Stimulated activated memory B cell treated with anti-CD40 and anti-IgM and Interleukin-4, amounts not matched to agents 10 μg/mL and 1 μg/mL and 100 μg/mL, for 72 hours (primary cell): ENCODE data around the gene CELF1.

Experiments used
- ATAC-seq: fragments of 150-1000 bp; cut with Tn5 transposase; 2 replicates; pipeline ENCODE4 v1.10.0; 2021
- H3K27ac Mint-ChIP-seq: one replicate; pipeline ENCODE4 v1.8.0; 2022; ENCODE audit warnings: mild to moderate bottlenecking, mixed read lengths
- H3K27me3 Mint-ChIP-seq: one replicate; pipeline ENCODE4 v1.8.0; 2022; ENCODE audit warnings: mixed read lengths
- H3K36me3 Mint-ChIP-seq: one replicate; pipeline ENCODE4 v1.8.0; 2022; ENCODE audit warnings: mixed read lengths
- H3K4me1 Mint-ChIP-seq: one replicate; pipeline ENCODE4 v1.8.0; 2022; ENCODE audit warnings: mixed read lengths
- H3K4me3 Mint-ChIP-seq: one replicate; pipeline ENCODE4 v1.8.0; 2022; ENCODE audit warnings: mild to moderate bottlenecking, moderate library complexity, mixed read lengths
- H3K9me3 Mint-ChIP-seq: one replicate; pipeline ENCODE4 v1.8.0; 2022; ENCODE audit warnings: mixed read lengths

CELF1 gene

GRCh38 chr11:47552566-47553405 lies at the start of gene CELF1:
TSS of gene CELF1 (minus strand) at chr11:47553132. CDS start at chr11:47499523, 53,609 bp downstream.
- H3K4me3 Mint-ChIP-seq: peak within 1 kb of the TSS; percentile 99
- no peaks in the 10 kb centered on the region for H3K9me3 Mint-ChIP-seq
- peaks cover 22% of the 10 kb centered on the region for H3K36me3 Mint-ChIP-seq
- peak; percentile 98 for ATAC-seq
- H3K27me3 Mint-ChIP-seq: no peaks in the 10 kb centered on the region
- peak within 1 kb of the TSS; percentile 100 for H3K27ac Mint-ChIP-seq
- H3K4me1 Mint-ChIP-seq: peaks cover 45% of the 10 kb centered on the region

GRCh38 chr11:47599902-47600301 lies 47.0 kb upstream of the CELF1 start:
- peaks cover 14% of the 10 kb centered on the region for H3K27me3 Mint-ChIP-seq
- H3K36me3 Mint-ChIP-seq: peaks cover 7% of the 10 kb centered on the region
- no peaks in the 10 kb centered on the region for H3K9me3 Mint-ChIP-seq
- H3K27ac Mint-ChIP-seq: no peak overlapping the region
- no peak overlapping the region for H3K4me3 Mint-ChIP-seq
- no peak for ATAC-seq
- no peaks in the 10 kb centered on the region for H3K4me1 Mint-ChIP-seq

- peaks cover 35% of the 10 kb centered on the region for H3K27me3 Mint-ChIP-seq
- H3K4me3 Mint-ChIP-seq: no peak overlapping the region
- H3K9me3 Mint-ChIP-seq: no peaks in the 10 kb centered on the region
- peaks cover 11% of the 10 kb centered on the region for H3K4me1 Mint-ChIP-seq
- no peak for ATAC-seq
- peaks cover 6% of the 10 kb centered on the region for H3K36me3 Mint-ChIP-seq
- H3K27ac Mint-ChIP-seq: no peak overlapping the region
Observed at GRCh38 chr11:47595967-47596366, 43.0 kb upstream of the CELF1 start.

- Mint-ChIP-seq H3K4me1 (peaks cover 11% of the 10 kb centered on the region), H3K36me3 (peaks cover 6% of the 10 kb centered on the region), H3K4me3 (no peak overlapping the region), H3K27me3 (peaks cover 35% of the 10 kb centered on the region), H3K9me3 (no peaks in the 10 kb centered on the region), H3K27ac (no peak overlapping the region)
- no peak for ATAC-seq
Observed at GRCh38 chr11:47595029-47595428, 42.1 kb upstream of the CELF1 start.

GRCh38 chr11:47593934-47594855 lies 41.3 kb upstream of the CELF1 start, which contains the start of gene C1QTNF4:
TSS of gene C1QTNF4 (minus strand) at chr11:47594411. CDS start at chr11:47590810, 3,601 bp downstream.
- ATAC-seq: no peak
- H3K27ac Mint-ChIP-seq: no peak within 1 kb of the TSS
- peaks cover 35% of the 10 kb centered on the region for H3K27me3 Mint-ChIP-seq
- H3K36me3 Mint-ChIP-seq: peaks cover 4% of the 10 kb centered on the region
- H3K4me1 Mint-ChIP-seq: peaks cover 11% of the 10 kb centered on the region
- no peaks in the 10 kb centered on the region for H3K9me3 Mint-ChIP-seq
- H3K4me3 Mint-ChIP-seq: no peak within 1 kb of the TSS

- no peaks in the 10 kb centered on the region for H3K36me3 Mint-ChIP-seq
- no peak overlapping the region for H3K4me3 Mint-ChIP-seq
- no peak overlapping the region for H3K27ac Mint-ChIP-seq
- no peaks in the 10 kb centered on the region for H3K9me3 Mint-ChIP-seq
- peaks cover 11% of the 10 kb centered on the region for H3K4me1 Mint-ChIP-seq
- no peak for ATAC-seq
- H3K27me3 Mint-ChIP-seq: peaks cover 35% of the 10 kb centered on the region
Observed at GRCh38 chr11:47593492-47593933, 40.6 kb upstream of the CELF1 start.

- Mint-ChIP-seq H3K9me3 (no peaks in the 10 kb centered on the region), H3K27me3 (peaks cover 35% of the 10 kb centered on the region), H3K4me3 (no peak overlapping the region), H3K36me3 (no peaks in the 10 kb centered on the region), H3K27ac (no peak overlapping the region), H3K4me1 (peaks cover 11% of the 10 kb centered on the region)
- no peak for ATAC-seq
Observed at GRCh38 chr11:47592970-47593369, 40.0 kb upstream of the CELF1 start.

- Mint-ChIP-seq H3K27ac (no peak overlapping the region), H3K9me3 (no peaks in the 10 kb centered on the region), H3K36me3 (no peaks in the 10 kb centered on the region), H3K4me1 (peaks cover 11% of the 10 kb centered on the region), H3K4me3 (no peak overlapping the region), H3K27me3 (peaks cover 35% of the 10 kb centered on the region)
- ATAC-seq: no peak
Observed at GRCh38 chr11:47592251-47592650, 39.3 kb upstream of the CELF1 start.

- ATAC-seq: no peak
- Mint-ChIP-seq H3K9me3 (no peaks in the 10 kb centered on the region), H3K27me3 (peaks cover 35% of the 10 kb centered on the region), H3K27ac (no peak overlapping the region), H3K4me1 (peaks cover 11% of the 10 kb centered on the region), H3K4me3 (no peak overlapping the region), H3K36me3 (no peaks in the 10 kb centered on the region)
Observed at GRCh38 chr11:47591764-47592163, 38.8 kb upstream of the CELF1 start.

GRCh38 chr11:47589977-47590861 lies 37.3 kb upstream of the CELF1 start:
- ATAC-seq: no peak
- Mint-ChIP-seq H3K27me3 (peaks cover 25% of the 10 kb centered on the region), H3K27ac (no peak overlapping the region), H3K4me3 (no peak overlapping the region), H3K36me3 (peaks cover 5% of the 10 kb centered on the region), H3K4me1 (peaks cover 11% of the 10 kb centered on the region), H3K9me3 (no peaks in the 10 kb centered on the region)

- no peaks in the 10 kb centered on the region for H3K9me3 Mint-ChIP-seq
- peak; percentile 9 for ATAC-seq
- peaks cover 11% of the 10 kb centered on the region for H3K4me1 Mint-ChIP-seq
- peaks cover 19% of the 10 kb centered on the region for H3K27me3 Mint-ChIP-seq
- H3K27ac Mint-ChIP-seq: no peak overlapping the region
- H3K36me3 Mint-ChIP-seq: peaks cover 11% of the 10 kb centered on the region
- H3K4me3 Mint-ChIP-seq: no peak overlapping the region
Observed at GRCh38 chr11:47589584-47589976, 36.6 kb upstream of the CELF1 start.

- no peak overlapping the region for H3K27ac Mint-ChIP-seq
- H3K36me3 Mint-ChIP-seq: peaks cover 16% of the 10 kb centered on the region
- ATAC-seq: no peak
- H3K4me1 Mint-ChIP-seq: peaks cover 11% of the 10 kb centered on the region
- H3K9me3 Mint-ChIP-seq: no peaks in the 10 kb centered on the region
- no peak overlapping the region for H3K4me3 Mint-ChIP-seq
- H3K27me3 Mint-ChIP-seq: peaks cover 14% of the 10 kb centered on the region
Observed at GRCh38 chr11:47589118-47589517, 36.2 kb upstream of the CELF1 start.

GRCh38 chr11:47587723-47588326 lies 34.9 kb upstream of the CELF1 start:
- no peaks in the 10 kb centered on the region for H3K9me3 Mint-ChIP-seq
- H3K4me3 Mint-ChIP-seq: no peak overlapping the region
- H3K27me3 Mint-ChIP-seq: peaks cover under 1% of the 10 kb centered on the region
- H3K27ac Mint-ChIP-seq: no peak overlapping the region
- H3K4me1 Mint-ChIP-seq: no peaks in the 10 kb centered on the region
- H3K36me3 Mint-ChIP-seq: peaks cover 25% of the 10 kb centered on the region
- ATAC-seq: peak; percentile 5

- no peaks in the 10 kb centered on the region for H3K27me3 Mint-ChIP-seq
- no peak overlapping the region for H3K4me3 Mint-ChIP-seq
- ATAC-seq: no peak
- no peak overlapping the region for H3K27ac Mint-ChIP-seq
- H3K36me3 Mint-ChIP-seq: peaks cover 29% of the 10 kb centered on the region
- no peaks in the 10 kb centered on the region for H3K4me1 Mint-ChIP-seq
- no peaks in the 10 kb centered on the region for H3K9me3 Mint-ChIP-seq
Observed at GRCh38 chr11:47587039-47587716, 34.2 kb upstream of the CELF1 start.
